NCI-H1436 (cell line): ENCODE results near the gene PCNX1.
"Not testable (repeated sequence)": the region's sequence is repeated elsewhere in the genome, so short reads cannot be mapped to it uniquely, and the experiment has no call there.

Source experiments
- DNase-seq: peaks from one replicate; lab custom pipeline; 2025; lab: John Stamatoyannopoulos, UW

PCNX1 gene

GRCh38 chr14:71129716-71130490 is 222.6 kb downstream of the PCNX1 start:
- DNase-seq: not testable (repeated sequence)

DNA sequence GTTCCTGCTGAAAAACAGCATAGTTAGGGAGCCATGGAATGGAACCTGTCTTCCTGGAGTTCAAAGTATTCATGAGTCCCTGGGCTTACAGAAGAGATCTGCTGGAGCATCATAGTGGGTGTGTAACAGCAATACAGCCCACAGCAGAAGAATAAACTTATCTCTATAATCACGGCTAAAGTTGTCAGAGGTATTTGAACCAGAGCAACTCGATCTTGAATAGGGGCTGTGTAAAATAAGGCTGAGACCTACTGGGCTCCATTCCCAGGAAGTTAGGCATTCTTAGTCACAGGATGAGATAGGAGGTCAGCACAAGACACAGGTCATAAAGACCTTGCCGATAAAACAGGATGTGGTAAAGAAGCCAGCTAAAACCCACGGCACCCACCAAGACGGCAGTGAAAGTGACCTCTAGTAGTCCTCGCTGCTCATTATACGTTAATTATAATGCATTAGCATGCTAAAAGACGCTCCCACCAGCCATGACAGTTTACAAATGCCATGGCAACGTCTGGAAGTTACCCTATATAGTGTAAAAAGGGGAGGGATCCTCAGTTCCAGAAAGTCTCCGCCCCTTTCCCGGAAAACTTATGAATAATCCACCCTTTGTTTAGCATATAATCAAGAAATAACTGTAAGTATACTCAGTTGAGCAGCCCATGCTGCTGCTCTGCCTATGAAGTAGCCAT is 223.4 kb downstream of the PCNX1 start:
- no peak for DNase-seq

DNA sequence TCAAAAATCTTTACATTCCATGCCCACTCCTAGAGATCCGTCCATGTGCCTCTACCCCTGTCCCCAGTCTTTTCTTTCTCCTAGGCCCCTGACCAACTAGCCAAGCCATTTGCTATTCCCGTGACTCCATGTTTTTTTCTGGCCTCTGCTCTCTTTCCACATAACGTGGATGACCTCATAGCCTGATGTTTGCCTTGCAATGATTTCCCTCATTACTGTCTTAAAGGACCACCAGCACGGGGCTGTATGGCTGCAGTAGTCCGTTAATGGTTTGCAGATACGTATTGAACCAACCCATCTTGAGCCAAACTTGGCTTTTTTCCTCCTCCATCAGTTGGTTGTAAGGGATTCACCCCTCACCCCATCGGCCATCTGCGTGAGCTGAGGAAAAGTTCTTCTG is 226.0 kb downstream of the PCNX1 start:
- DNase-seq: no peak

DNA sequence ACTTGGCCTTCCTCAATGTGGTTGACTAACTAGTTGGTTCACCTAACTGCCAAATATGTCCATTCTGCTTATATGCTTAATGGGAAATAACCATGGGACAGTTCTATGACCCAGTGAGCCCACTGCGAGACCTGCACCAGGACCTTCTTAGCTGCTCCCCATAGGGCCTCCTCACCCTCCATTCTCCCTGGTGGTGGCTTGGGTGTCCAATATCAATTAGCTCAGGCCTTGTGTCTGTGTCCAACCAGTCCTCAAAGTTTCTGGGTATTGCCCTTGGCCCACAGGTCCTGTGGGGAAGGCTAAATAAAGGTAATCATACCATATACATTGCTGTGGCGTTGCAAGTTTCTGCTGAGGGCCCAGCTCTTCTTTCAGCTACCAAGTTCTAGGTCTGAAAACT is 228.2 kb downstream of the PCNX1 start:
- DNase-seq: no peak

- DNase-seq: no peak
Measured at GRCh38 chr14:71135911-71136310, 228.7 kb downstream of the PCNX1 start.

- no peak for DNase-seq
Measured at GRCh38 chr14:71136386-71137060, 229.3 kb downstream of the PCNX1 start.

- no peak for DNase-seq
Measured at GRCh38 chr14:71137536-71138447, 230.5 kb downstream of the PCNX1 start.

GRCh38 chr14:71138448-71139293 is 231.4 kb downstream of the PCNX1 start:
- no peak for DNase-seq

- no peak for DNase-seq
Measured at GRCh38 chr14:71139294-71139946, 232.2 kb downstream of the PCNX1 start.

DNA sequence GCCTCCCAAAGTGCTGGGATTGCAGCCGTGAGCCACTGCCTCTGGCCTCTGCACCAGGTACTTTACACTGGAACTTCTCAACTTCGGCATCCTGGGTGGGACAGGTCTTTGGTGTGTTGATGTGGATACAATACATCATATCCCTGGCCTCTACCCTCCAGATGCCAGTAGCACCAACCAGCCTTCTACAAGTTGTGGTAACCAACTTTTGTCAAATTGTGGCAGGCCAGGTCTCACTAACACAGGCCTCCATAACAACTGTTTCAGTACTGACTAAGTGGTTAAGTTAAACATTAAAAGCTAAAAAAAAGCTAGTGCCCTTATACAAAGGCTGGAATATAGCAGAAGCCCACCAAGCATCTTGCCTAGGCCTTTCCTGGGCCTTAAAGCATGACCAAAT is 232.9 kb downstream of the PCNX1 start:
- DNase-seq: no peak

DNA sequence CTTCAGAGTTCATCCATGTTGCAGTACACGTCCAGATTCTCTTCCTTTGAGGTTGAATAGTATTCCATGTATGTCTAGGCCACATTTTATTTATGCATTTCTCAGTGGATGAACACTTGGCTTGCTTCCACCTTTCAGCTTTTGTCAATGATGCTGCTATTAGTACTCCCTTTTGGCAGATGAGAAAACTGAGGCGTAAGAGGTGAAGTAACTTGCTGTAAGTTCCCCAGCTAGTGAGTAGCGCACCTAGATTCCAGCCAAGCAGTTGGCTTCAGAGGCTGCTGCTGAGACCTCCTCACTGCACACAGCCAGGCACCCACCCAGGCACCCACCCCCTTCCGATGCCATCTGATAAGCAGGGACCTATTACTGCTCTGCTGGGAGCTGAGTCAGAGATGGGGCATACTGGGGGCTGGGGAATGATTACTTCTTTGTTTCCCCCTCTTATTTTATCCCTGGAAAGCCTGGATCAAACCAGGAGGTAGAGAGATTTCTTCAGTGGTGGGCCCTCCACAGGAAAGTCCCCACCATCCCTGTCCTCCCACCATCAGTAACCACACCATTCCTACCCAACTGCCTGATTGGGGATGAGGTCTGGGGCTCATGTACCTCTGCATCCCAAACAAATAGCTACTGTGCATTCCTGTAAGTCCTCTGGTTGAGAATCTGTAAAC is 234.6 kb downstream of the PCNX1 start:
- no peak for DNase-seq

DNA sequence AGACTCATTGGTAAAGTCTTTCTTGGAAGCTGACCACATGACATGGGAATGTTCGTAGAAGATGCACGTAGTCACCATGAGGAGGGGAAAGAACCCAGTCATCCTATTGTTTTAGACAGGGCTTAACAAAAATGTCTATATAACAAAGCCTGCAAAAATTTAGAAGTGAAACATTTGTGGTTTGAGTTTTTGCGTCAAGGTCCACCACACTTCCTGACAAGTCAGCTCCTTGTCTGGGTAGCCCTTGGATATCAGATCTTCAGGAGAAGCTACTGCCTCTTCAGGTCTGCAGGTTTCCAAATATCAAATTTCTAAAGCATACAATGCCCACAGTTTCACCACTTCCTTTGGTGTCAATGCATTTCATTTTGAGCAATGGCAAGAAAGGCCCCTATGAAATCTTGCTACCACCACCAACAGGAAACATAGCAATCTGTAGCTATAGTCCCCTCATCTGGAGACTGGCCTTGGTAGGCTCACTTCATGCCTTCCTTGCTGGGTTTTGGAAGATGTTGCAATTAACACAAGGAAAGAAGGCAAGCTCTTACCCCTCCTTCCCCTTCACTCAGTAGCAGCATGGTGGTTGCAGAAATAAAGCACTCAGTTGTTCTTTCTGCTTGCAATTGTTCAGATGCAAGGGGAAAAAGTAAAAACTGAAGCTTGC is 235.2 kb downstream of the PCNX1 start:
- DNase-seq: no peak

GRCh38 chr14:71143381-71144290 is 236.4 kb downstream of the PCNX1 start:
- DNase-seq: no peak

GRCh38 chr14:71147335-71147734 is 240.1 kb downstream of the PCNX1 start:
- DNase-seq: not testable (repeated sequence)

GRCh38 chr14:71148627-71149026 is 241.4 kb downstream of the PCNX1 start:
- DNase-seq: no peak

- DNase-seq: no peak
Measured at GRCh38 chr14:71150737-71151136, 243.5 kb downstream of the PCNX1 start.

- DNase-seq: no peak
Measured at GRCh38 chr14:71155743-71156142, 248.5 kb downstream of the PCNX1 start.
